Trophoblast cell (in vitro differentiated cells and primary cell): ENCODE data around the gene SNAPC4.

Experiments used
- DNase-seq, 2 donors: peaks; one replicate each; pipeline ENCODE4 v3.0.0-alpha.2; 2016
- H2AFZ ChIP-seq: 2 replicates; pipeline ENCODE4 v1.6.1; 2013; ENCODE audit warnings: low read length, moderate library complexity, mild to moderate bottlenecking; ENCODE audit not compliant: insufficient read depth, poor library complexity
- H2AK5ac ChIP-seq: 2 replicates; pipeline ENCODE4 v1.6.1; 2013; ENCODE audit warnings: mild to moderate bottlenecking, low read length
- H2BK120ac ChIP-seq: 2 replicates; pipeline ENCODE4 v1.6.1; 2013; ENCODE audit warnings: low read length, mild to moderate bottlenecking, moderate library complexity; ENCODE audit not compliant: insufficient read depth, poor library complexity
- H2BK12ac ChIP-seq: 2 replicates; pipeline ENCODE4 v1.6.1; 2013; ENCODE audit warnings: mild to moderate bottlenecking, low read length, moderate library complexity
- H2BK5ac ChIP-seq: 2 replicates; pipeline ENCODE4 v1.6.1; 2013; ENCODE audit warnings: low read length, low read depth, moderate library complexity, mild to moderate bottlenecking; ENCODE audit not compliant: poor library complexity
- H3K14ac ChIP-seq: 2 replicates; pipeline ENCODE4 v1.6.1; 2013; ENCODE audit warnings: mild to moderate bottlenecking, low read length
- H3K18ac ChIP-seq: 2 replicates; pipeline ENCODE4 v1.6.1; 2013; ENCODE audit warnings: mild to moderate bottlenecking, low read length
- H3K23ac ChIP-seq: 2 replicates; pipeline ENCODE4 v1.6.1; 2013; ENCODE audit warnings: low read length
- H3K27ac ChIP-seq: 2 replicates; pipeline ENCODE4 v1.5.1; 2013; ENCODE audit warnings: low read depth, mild to moderate bottlenecking, inconsistent platforms, low read length, moderate library complexity
- H3K27me3 ChIP-seq: 2 replicates; pipeline ENCODE4 v1.6.1; 2013; ENCODE audit warnings: inconsistent platforms, mild to moderate bottlenecking, low read length, moderate library complexity; ENCODE audit not compliant: insufficient read depth
- H3K36me3 ChIP-seq, 2 experiments: 1 replicate in 1 of 2; 2 replicates in 1 of 2; pipeline ENCODE4 v1.6.1; 2013; ENCODE audit warnings: low read length in 2 of 2, mild to moderate bottlenecking in 2 of 2, moderate library complexity in 1 of 2; ENCODE audit not compliant: insufficient read depth in 2 of 2, control insufficient read depth in 1 of 2
- H3K4ac ChIP-seq: 2 replicates; pipeline ENCODE4 v1.6.1; 2013; ENCODE audit warnings: low read depth, mild to moderate bottlenecking, low read length, moderate library complexity
- H3K4me1 ChIP-seq, 2 experiments: 1 replicate in 1 of 2; 2 replicates in 1 of 2; pipeline ENCODE4 v1.6.1; 2013; ENCODE audit warnings: low read length in 2 of 2, mild to moderate bottlenecking in 2 of 2, moderate library complexity in 1 of 2; ENCODE audit not compliant: insufficient read depth in 2 of 2, control insufficient read depth in 1 of 2
- H3K4me2 ChIP-seq: 2 replicates; pipeline ENCODE4 v1.6.1; 2013; ENCODE audit warnings: inconsistent platforms, mild to moderate bottlenecking, low read length, moderate library complexity
- H3K4me3 ChIP-seq: 2 replicates; pipeline ENCODE4 v1.5.1; 2013; ENCODE audit warnings: mild to moderate bottlenecking, low read depth, low read length, inconsistent platforms
- H3K79me1 ChIP-seq: one replicate; pipeline ENCODE4 v1.6.1; 2013; ENCODE audit warnings: low read length
- H3K79me2 ChIP-seq: 2 replicates; pipeline ENCODE4 v1.6.1; 2013; ENCODE audit warnings: low read length, mild to moderate bottlenecking; ENCODE audit not compliant: control insufficient read depth, insufficient read depth, poor library complexity
- H3K9ac ChIP-seq: 2 replicates; pipeline ENCODE4 v1.6.1; 2013; ENCODE audit warnings: mild to moderate bottlenecking, low read length
- H3K9me3 ChIP-seq: 2 replicates; pipeline ENCODE4 v1.6.1; 2013; ENCODE audit warnings: low read depth, mild to moderate bottlenecking, control low read depth, inconsistent platforms, low read length; ENCODE audit not compliant: insufficient read depth
- H4K12ac ChIP-seq: 2 replicates; pipeline ENCODE4 v1.6.1; 2013; ENCODE audit warnings: low read depth, mild to moderate bottlenecking, low read length, moderate library complexity
- H4K8ac ChIP-seq: 2 replicates; pipeline ENCODE4 v1.6.1; 2013; ENCODE audit warnings: low read depth, mild to moderate bottlenecking, low read length, moderate library complexity
- H4K91ac ChIP-seq: one replicate; pipeline ENCODE4 v1.6.1; 2013; ENCODE audit warnings: low read depth, mild to moderate bottlenecking, low read length, moderate library complexity
- WGBS: extraction: QIAGEN DNeasy Blood & Tissue Kit; methylation state at CpG from one replicate; pipeline ENCODE4 v1.1.7; 2013; ENCODE audit warnings: missing lambda C conversion rate; ENCODE audit not compliant: insufficient read length, insufficient coverage; ENCODE audit errors: extremely low coverage; 5-methylcytosine and 5-hydroxymethylcytosine counted together

SNAPC4 gene

GRCh38 chr9:136374183-136374575, 25.8 kb downstream of the SNAPC4 start:
- no peaks in the 10 kb centered on the region for H3K9me3 ChIP-seq
- H3K4ac ChIP-seq = no peak overlapping the region
- no peak overlapping the region for H3K27ac ChIP-seq
- H3K4me1 ChIP-seq = peaks cover 21 to 35% of the 10 kb centered on the region in 2 experiments
- H4K91ac ChIP-seq = no peak overlapping the region
- H3K4me3 ChIP-seq = no peak overlapping the region
- no peak overlapping the region for H2BK5ac ChIP-seq
- no peak overlapping the region for H4K12ac ChIP-seq
- H4K8ac ChIP-seq = no peak overlapping the region
- peaks cover 11% of the 10 kb centered on the region for H3K79me1 ChIP-seq
- no peak overlapping the region for H3K18ac ChIP-seq
- no peak overlapping the region for H3K14ac ChIP-seq
- peaks cover 2% of the 10 kb centered on the region for H3K79me2 ChIP-seq
- DNase-seq = no peak
- H3K36me3 ChIP-seq = peaks cover 35 to 38% of the 10 kb centered on the region in 2 experiments
- H2BK12ac ChIP-seq = no peak overlapping the region
- no peak overlapping the region for H2AFZ ChIP-seq
- WGBS = no CpG with 5 or more reads among the region's 14 CpGs
- H3K9ac ChIP-seq = no peak overlapping the region
- H3K27me3 ChIP-seq = no peaks in the 10 kb centered on the region
- no peak overlapping the region for H2BK120ac ChIP-seq
- no peak overlapping the region for H2AK5ac ChIP-seq
- H3K23ac ChIP-seq = no peak overlapping the region
- H3K4me2 ChIP-seq = no peak overlapping the region

GRCh38 chr9:136373300-136374182, 26.4 kb downstream of the SNAPC4 start, which contains the start of gene CARD9:
CARD9 (minus strand) TSS chr9:136373669; CDS start chr9:136372078, 1,591 bp downstream.
- H3K4ac ChIP-seq = peak within 1 kb of the TSS; percentile 22
- peak within 1 kb of the TSS; percentile 35 for H2BK120ac ChIP-seq
- no peak within 1 kb of the TSS for H3K9ac ChIP-seq
- H3K79me2 ChIP-seq = peaks cover 2% of the 10 kb centered on the region
- WGBS = no CpG with 5 or more reads among the region's 27 CpGs
- no peak within 1 kb of the TSS for H3K4me2 ChIP-seq
- H3K79me1 ChIP-seq = peaks cover 11% of the 10 kb centered on the region
- peak within 1 kb of the TSS; percentile 49 for H3K27ac ChIP-seq
- peak in 1 of 2 donors; percentile 16 for DNase-seq
- H2AK5ac ChIP-seq = peak within 1 kb of the TSS; percentile 32
- H2BK12ac ChIP-seq = peak within 1 kb of the TSS; percentile 14
- no peak within 1 kb of the TSS for H3K4me3 ChIP-seq
- H4K8ac ChIP-seq = peak within 1 kb of the TSS; percentile 71
- peaks cover 21 to 35% of the 10 kb centered on the region in 2 experiments for H3K4me1 ChIP-seq
- no peaks in the 10 kb centered on the region for H3K27me3 ChIP-seq
- peak within 1 kb of the TSS; percentile 71 for H2BK5ac ChIP-seq
- H3K23ac ChIP-seq = no peak within 1 kb of the TSS
- peak within 1 kb of the TSS; percentile 36 for H4K12ac ChIP-seq
- H3K36me3 ChIP-seq = peaks cover 29 to 32% of the 10 kb centered on the region in 2 experiments
- peak within 1 kb of the TSS; percentile 52 for H3K14ac ChIP-seq
- H3K9me3 ChIP-seq = no peaks in the 10 kb centered on the region
- H4K91ac ChIP-seq = peak within 1 kb of the TSS; percentile 81
- peak within 1 kb of the TSS; percentile 12 for H2AFZ ChIP-seq
- peak within 1 kb of the TSS; percentile 38 for H3K18ac ChIP-seq

GRCh38 chr9:136372561-136373299, 27.2 kb downstream of the SNAPC4 start:
- H3K9ac ChIP-seq = no peak overlapping the region
- H3K4ac ChIP-seq = peak overlapping the region; percentile 22
- H3K36me3 ChIP-seq = peaks cover 21 to 26% of the 10 kb centered on the region in 2 experiments
- no peak overlapping the region for H3K4me3 ChIP-seq
- H2BK12ac ChIP-seq = peak overlapping the region; percentile 27
- H2BK120ac ChIP-seq = peak overlapping the region; percentile 35
- H3K27me3 ChIP-seq = no peaks in the 10 kb centered on the region
- H3K18ac ChIP-seq = peak overlapping the region; percentile 58
- peak overlapping the region; percentile 81 for H4K91ac ChIP-seq
- H4K8ac ChIP-seq = peak overlapping the region; percentile 81
- peak overlapping the region; percentile 12 for H2AFZ ChIP-seq
- peaks cover 21 to 35% of the 10 kb centered on the region in 2 experiments for H3K4me1 ChIP-seq
- no peak overlapping the region for H3K23ac ChIP-seq
- DNase-seq = peak; percentile 77 to 88
- H4K12ac ChIP-seq = peak overlapping the region; percentile 36
- no peak overlapping the region for H3K4me2 ChIP-seq
- peak overlapping the region; percentile 49 for H3K27ac ChIP-seq
- WGBS = no CpG with 5 or more reads among the region's 21 CpGs
- peaks cover 2% of the 10 kb centered on the region for H3K79me2 ChIP-seq
- peak overlapping the region; percentile 32 for H2AK5ac ChIP-seq
- H3K9me3 ChIP-seq = no peaks in the 10 kb centered on the region
- peak overlapping the region; percentile 52 for H3K14ac ChIP-seq
- H2BK5ac ChIP-seq = peak overlapping the region; percentile 71
- peaks cover 11% of the 10 kb centered on the region for H3K79me1 ChIP-seq

- Histone ChIP-seq H3K36me3 (peaks cover 15 to 18% of the 10 kb centered on the region in 2 experiments), H3K27ac (peak overlapping the region; percentile 19), H4K12ac (peak overlapping the region; percentile 17), H3K23ac (no peak overlapping the region), H3K4me3 (no peak overlapping the region), H3K9me3 (no peaks in the 10 kb centered on the region), H2BK120ac (peak overlapping the region; percentile 29), H3K4me1 (peaks cover 21 to 35% of the 10 kb centered on the region in 2 experiments), H3K4me2 (no peak overlapping the region), H2BK12ac (peak overlapping the region; percentile 27), H4K91ac (peak overlapping the region; percentile 40), H2BK5ac (no peak overlapping the region), H3K9ac (no peak overlapping the region), H3K4ac (no peak overlapping the region), H2AFZ (peak overlapping the region; percentile 12), H3K79me1 (peaks cover 11% of the 10 kb centered on the region), H3K79me2 (peaks cover 2% of the 10 kb centered on the region), H3K27me3 (no peaks in the 10 kb centered on the region), H4K8ac (peak overlapping the region; percentile 81), H3K18ac (peak overlapping the region; percentile 58), H3K14ac (peak overlapping the region; percentile 52), H2AK5ac (peak overlapping the region; percentile 31)
- no peak for DNase-seq
- no CpG with 5 or more reads among the region's 21 CpGs for WGBS
These were observed 28.0 kb downstream of the SNAPC4 start for GRCh38 chr9:136372006-136372405.
